Stimulated activated naive CD8-positive, alpha-beta T cell treated with anti-CD3 and anti-CD28 coated beads, Interleukin-15, amount 100 ng/mL, for 72 hours (primary cell): Measurements from ENCODE around the gene DMXL1.
"Not testable (repeated sequence)": the region's sequence is repeated elsewhere in the genome, so short reads cannot be mapped to it uniquely, and the experiment has no call there.

Experiments
- ATAC-seq: fragments of 150-1000 bp; cut with Tn5 transposase; 2 replicates; pipeline ENCODE4 v1.10.0; 2021; ENCODE audit warnings: mild to moderate bottlenecking, moderate library complexity
- DNase-seq, 2 donors: peaks; one replicate each; pipeline ENCODE4 v3.0.0; 2021 to 2022
- H3K27ac Mint-ChIP-seq, 2 donors: one replicate each; pipeline ENCODE4 v1.8.0; 2022; ENCODE audit warnings: mild to moderate bottlenecking in 2 of 2, mixed read lengths in 2 of 2, moderate library complexity in 2 of 2
- H3K27me3 Mint-ChIP-seq: one replicate; pipeline ENCODE4 v1.8.0; 2022; ENCODE audit warnings: mixed read lengths
- H3K4me1 Mint-ChIP-seq: one replicate; pipeline ENCODE4 v1.8.0; 2022; ENCODE audit warnings: mild to moderate bottlenecking, mixed read lengths
- H3K4me3 Mint-ChIP-seq, 2 donors: one replicate each; pipeline ENCODE4 v1.8.0; 2022; ENCODE audit warnings: mild to moderate bottlenecking in 2 of 2, mixed read lengths in 2 of 2, moderate library complexity in 1 of 2
- H3K9me3 Mint-ChIP-seq, 2 donors: one replicate each; pipeline ENCODE4 v1.8.0; 2022; ENCODE audit warnings: mixed read lengths in 2 of 2

DMXL1 gene

DNA sequence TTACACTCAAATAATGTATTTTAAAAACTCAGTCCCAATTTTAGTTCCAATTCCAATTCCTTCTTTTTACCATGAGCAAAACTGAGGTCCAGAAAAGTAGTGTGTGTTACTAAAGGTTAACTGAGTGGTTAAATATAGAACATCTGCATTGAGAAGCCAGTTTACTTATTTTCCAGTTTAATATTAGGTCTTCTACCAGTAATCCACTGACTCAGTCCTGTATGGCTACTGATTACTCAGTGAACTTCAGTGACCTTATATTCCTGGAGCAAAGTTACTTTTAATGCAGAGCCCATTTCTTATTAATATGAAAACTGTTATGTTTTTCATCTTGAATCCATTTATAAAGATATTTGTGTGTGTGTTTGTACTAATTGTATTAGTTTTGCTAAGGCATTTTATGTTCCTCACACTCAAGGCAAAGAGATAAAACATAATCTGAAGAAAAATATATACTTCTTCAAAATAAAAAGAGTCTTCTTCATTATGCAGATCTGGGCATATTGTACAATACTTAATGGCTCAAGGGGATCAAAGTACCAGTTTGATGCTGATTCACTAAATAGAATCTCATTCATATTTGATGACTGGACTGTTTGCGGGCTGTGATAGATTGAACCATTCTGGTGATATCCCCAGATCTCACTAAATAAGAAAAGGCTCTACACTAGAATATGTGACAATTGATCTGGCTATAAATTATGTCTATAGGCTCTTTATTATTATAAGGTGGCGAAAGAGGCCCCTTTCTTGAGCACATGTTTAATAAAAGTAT lies 60.8 kb downstream of the DMXL1 start:
- H3K4me3 Mint-ChIP-seq, result no peak overlapping the region
- no peak for ATAC-seq

DNA sequence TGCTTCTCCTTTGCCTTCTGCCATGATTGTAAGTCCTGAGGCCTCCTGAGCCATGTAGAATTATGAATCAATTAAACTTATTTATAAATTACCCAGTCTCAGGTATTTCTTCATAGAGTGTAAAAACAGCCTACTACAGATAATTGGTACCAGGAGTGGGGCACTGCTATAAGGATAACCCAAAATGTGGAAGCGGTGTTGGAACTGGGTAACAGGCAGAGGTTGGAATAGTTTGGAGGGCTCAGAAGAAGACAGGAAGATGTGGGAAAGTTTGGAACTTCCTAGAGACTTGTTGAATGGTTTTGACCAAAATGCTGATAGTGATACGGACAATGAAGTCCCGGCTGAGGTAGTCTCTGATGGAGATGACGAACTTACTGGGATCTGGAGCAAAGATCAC lies 64.9 kb downstream of the DMXL1 start:
- DNase-seq, H3K4me3 Mint-ChIP-seq, H3K27me3 Mint-ChIP-seq, ATAC-seq, H3K27ac Mint-ChIP-seq, H3K4me1 Mint-ChIP-seq: not testable (repeated sequence)
- H3K9me3 Mint-ChIP-seq, result peaks cover 34 to 53% of the 10 kb centered on the region in 2 donors

More for the DNA sequence above, 60.8 kb downstream of the DMXL1 start:
- no peak for DNase-seq
- no peaks in the 10 kb centered on the region for H3K27me3 Mint-ChIP-seq
- H3K27ac Mint-ChIP-seq, result no peak overlapping the region
- H3K4me1 Mint-ChIP-seq, result no peaks in the 10 kb centered on the region
- peaks cover 6 to 20% of the 10 kb centered on the region in 2 donors for H3K9me3 Mint-ChIP-seq

DNA sequence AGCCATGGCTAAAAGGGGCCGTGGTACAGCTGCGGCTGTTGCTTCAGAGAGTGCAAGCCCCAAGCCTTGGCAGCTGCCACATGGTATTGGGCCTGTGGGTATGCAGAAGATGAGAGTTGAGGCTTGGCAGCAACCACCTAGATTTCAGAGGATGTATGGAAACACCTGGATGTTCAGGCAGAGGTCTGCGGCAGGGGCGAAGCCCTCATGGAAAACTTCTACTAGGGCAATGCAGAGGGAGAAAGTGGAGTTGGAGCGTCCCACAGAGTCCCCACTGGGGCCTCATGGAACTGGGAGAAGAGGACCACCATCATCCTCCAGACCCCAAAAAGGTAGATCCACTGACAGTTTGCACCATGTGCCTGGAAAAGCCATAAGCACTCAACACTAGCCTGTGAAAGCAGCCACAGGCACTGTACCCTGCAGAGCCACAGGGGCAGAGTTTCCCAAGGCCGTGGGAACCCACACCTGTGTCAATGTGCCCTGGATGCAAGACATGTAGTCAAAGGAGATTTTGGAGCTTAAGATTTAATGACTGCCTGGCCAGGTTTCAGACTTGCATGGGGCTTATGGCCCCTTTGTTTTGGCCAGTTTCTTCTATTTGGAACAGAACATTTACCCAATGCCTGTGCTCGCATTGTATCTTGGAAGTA lies 65.9 kb downstream of the DMXL1 start:
- Mint-ChIP-seq H3K27me3 (no peaks in the 10 kb centered on the region), H3K9me3 (peaks cover 41 to 53% of the 10 kb centered on the region in 2 donors), H3K4me1 (no peaks in the 10 kb centered on the region), H3K4me3 (no peak overlapping the region), H3K27ac (no peak overlapping the region)
- ATAC-seq, result no peak
- DNase-seq, result no peak

DNA sequence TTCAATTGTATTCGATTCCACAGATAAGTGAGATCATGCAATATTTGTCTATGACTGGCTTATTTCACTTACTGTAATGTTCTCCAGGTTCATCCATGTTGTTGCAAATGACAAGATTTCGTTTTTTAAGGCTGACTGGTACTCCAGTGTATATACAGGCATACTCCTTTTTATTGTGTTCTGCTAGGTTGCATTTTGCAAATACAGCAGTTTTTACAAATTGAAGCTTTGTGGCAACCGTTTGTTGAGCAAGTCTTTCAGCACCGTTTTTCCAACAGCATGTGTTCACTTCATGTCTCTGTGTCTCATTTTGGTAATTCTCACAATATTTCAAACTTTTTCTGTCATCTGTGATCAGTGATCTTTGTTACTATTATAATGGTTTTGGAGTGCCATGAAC lies 82.7 kb downstream of the DMXL1 start:
- no peak for ATAC-seq
- Mint-ChIP-seq H3K9me3 (peaks cover 11% of the 10 kb centered on the region in 2 donors), H3K4me3 (no peak overlapping the region), H3K27ac (no peak overlapping the region), H3K27me3 (no peaks in the 10 kb centered on the region), H3K4me1 (no peaks in the 10 kb centered on the region)
- DNase-seq, result no peak

DNA sequence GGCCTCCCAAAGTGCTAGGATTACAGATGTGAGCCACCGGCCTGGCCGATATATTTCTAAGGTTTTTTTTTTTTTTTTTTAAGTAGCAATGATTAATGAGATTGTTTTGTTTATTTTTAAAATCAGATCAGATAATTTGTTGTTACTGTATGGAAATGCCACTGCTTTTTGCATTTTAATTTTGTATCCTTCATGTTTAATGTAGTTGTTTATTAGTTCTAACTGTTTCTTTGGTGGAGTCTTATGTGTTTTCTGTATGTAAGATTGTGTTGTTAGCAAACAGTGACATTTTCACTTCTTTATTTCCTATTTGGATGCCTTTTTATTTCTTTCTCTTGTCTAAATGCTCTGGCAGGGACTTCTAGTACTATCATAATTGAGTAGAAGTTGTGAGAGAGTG lies 87.3 kb downstream of the DMXL1 start:
- H3K9me3 Mint-ChIP-seq, result peaks cover 11 to 12% of the 10 kb centered on the region in 2 donors
- DNase-seq (no peak), ATAC-seq (no peak)
- no peaks in the 10 kb centered on the region for H3K27me3 Mint-ChIP-seq
- no peak overlapping the region for H3K27ac Mint-ChIP-seq
- H3K4me1 Mint-ChIP-seq, result no peaks in the 10 kb centered on the region
- H3K4me3 Mint-ChIP-seq, result no peak overlapping the region

DNA sequence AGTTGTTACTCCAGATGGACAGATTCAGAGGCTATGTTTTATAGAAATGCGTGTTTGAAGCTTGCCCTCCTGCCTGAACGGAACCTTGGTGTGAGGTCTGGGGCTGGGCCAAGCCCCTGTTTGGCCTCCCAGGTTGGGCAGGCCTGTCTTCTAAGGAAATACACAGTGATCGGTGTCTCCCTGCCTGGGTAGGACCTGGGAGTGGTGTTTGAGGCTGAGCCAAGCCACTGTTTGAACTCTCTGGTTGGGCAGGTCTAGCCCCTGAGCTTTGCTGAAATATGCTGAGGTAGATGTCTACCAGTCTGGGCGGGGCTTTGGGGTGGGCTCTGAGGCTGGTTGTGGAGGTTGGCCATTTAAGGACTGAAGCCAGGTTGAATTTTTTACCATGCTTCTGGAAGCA lies 90.5 kb downstream of the DMXL1 start:
- H3K4me1 Mint-ChIP-seq, result no peaks in the 10 kb centered on the region

DNA sequence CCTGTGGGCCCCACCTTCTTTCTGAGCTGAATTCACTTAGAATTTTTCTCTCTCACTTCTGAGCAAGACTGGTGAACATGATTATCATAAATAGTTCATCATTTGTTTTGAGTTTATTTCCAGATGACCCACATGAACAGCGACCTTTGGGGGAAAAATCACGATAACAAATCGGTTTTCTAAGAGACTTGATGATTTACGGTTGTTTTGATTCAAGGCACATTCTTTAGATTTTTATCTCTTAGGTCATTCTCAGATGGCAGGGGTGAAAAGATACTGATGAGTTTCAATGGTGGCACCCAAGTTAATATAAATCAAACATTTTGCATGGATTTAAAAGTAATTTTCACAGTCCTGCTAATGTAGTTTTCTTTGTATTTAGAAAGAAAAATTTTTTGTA lies 95.1 kb downstream of the DMXL1 start:
- DNase-seq (no peak), ATAC-seq (no peak)
- no peak overlapping the region for H3K27ac Mint-ChIP-seq
- H3K4me3 Mint-ChIP-seq, result no peak overlapping the region
- H3K9me3 Mint-ChIP-seq, result no peaks in the 10 kb centered on the region
- peaks cover 5% of the 10 kb centered on the region for H3K4me1 Mint-ChIP-seq
- no peaks in the 10 kb centered on the region for H3K27me3 Mint-ChIP-seq

More for the DNA sequence above, 90.5 kb downstream of the DMXL1 start:
- Mint-ChIP-seq H3K9me3 (peaks cover 11 to 12% of the 10 kb centered on the region in 2 donors), H3K27me3 (no peaks in the 10 kb centered on the region), H3K4me3 (no peak overlapping the region), H3K27ac (peak overlapping the region in 1 of 2 donors; percentile 83)
- DNase-seq (no peak), ATAC-seq (no peak)

DNA sequence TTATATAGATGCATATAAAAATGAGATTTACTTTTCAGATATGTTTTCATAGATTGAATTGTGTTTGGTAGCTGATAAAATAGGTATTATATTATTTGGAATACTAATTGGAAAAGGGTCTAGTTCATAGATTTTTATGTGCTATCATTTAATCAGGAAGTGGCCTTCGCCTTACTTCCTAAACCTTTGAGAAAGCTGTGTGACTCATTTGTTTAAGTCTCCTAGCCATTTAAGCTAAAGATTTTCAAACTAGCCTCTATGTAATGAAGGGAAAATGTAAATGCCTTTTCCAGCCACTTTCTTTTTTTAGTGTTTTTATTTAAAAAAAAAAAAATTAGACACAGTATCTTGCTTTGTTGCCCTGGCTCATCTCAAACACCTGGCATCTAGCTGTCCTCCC lies 97.5 kb downstream of the DMXL1 start:
- no peak overlapping the region for H3K27ac Mint-ChIP-seq

DNA sequence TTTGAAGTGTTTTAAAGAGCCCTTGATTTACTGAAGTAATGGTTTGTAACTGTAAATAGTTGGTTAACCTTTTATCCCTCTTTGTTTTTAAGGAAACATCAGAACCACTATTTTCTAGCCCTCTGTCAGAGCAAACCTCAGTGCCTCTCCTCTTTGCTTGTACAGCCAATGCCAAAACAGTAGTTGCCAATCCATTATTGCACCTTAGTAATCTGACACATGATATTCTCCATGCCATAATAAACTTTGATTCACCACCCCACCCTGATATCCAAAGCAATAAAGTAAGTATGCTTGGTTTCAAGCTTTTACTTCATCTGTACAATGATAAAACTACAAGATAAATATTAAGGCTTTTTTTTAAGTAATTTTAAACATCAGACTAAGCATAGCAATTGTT lies 100.8 kb downstream of the DMXL1 start:
- DNase-seq, result no peak
- ATAC-seq, result no peak
- H3K27ac Mint-ChIP-seq, result no peak overlapping the region

More for the DNA sequence above, 97.5 kb downstream of the DMXL1 start:
- Mint-ChIP-seq H3K27me3 (no peaks in the 10 kb centered on the region), H3K4me1 (peaks cover 5% of the 10 kb centered on the region), H3K9me3 (no peaks in the 10 kb centered on the region), H3K4me3 (no peak overlapping the region)
- DNase-seq, result no peak
- no peak for ATAC-seq

DNA sequence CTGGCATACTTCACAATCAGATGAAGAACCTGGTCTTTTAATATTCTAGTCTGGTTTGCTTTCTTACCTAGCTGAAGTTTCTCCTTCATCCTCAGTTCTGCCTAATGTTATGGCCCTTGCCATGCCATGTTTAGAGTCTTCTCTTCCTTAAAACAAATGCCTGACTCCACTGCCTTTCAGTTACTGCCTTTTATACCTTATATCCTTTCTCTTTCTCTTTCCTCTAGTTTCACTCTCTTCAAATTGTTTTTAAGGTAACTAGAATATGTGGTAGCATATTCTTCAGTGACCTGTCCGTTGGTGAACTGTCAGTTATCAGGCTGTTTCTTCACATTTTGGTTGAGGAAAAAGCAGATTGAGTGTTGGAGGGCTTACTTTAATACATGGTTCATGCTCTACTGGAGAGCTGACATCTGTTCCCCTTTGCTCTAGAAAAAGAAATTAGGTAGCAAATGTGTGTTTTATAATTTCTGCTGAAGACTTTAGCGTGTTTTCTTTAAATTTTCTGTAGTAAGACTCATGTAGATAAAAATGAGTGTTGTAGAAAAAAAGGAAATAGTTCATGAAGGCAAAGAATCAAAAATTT lies 103.8 kb downstream of the DMXL1 start:
- no peaks in the 10 kb centered on the region for H3K4me1 Mint-ChIP-seq
- no peaks in the 10 kb centered on the region for H3K9me3 Mint-ChIP-seq
- no peak overlapping the region for H3K27ac Mint-ChIP-seq
- DNase-seq, result no peak
- no peaks in the 10 kb centered on the region for H3K27me3 Mint-ChIP-seq
- H3K4me3 Mint-ChIP-seq, result no peak overlapping the region
- no peak for ATAC-seq

More for the DNA sequence above, 100.8 kb downstream of the DMXL1 start:
- Mint-ChIP-seq H3K4me1 (peaks cover 5% of the 10 kb centered on the region), H3K9me3 (no peaks in the 10 kb centered on the region), H3K27me3 (no peaks in the 10 kb centered on the region), H3K4me3 (no peak overlapping the region)

DNA sequence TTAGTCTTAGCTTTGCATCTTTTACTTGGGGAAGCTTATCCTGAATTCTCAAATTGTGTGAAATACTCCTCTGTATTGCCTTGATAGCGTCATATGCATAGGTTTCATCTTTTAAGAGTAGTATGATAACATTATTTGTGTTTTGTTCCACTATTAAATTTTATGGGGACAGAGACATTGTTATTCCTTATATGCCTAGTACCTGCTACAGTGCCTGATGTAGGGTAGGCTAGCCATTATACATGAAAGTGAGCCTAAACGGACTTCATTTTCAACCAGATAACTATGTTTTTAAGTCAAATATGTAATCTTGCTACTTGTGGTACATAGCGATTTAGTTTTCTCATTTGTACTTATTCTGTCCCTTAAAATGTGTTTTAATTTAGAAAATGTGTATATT lies 105.9 kb downstream of the DMXL1 start:
- H3K4me1 Mint-ChIP-seq, result no peaks in the 10 kb centered on the region
- no peaks in the 10 kb centered on the region for H3K9me3 Mint-ChIP-seq
- no peak overlapping the region for H3K4me3 Mint-ChIP-seq
- no peaks in the 10 kb centered on the region for H3K27me3 Mint-ChIP-seq
- ATAC-seq (no peak), DNase-seq (no peak)
- no peak overlapping the region for H3K27ac Mint-ChIP-seq

DNA sequence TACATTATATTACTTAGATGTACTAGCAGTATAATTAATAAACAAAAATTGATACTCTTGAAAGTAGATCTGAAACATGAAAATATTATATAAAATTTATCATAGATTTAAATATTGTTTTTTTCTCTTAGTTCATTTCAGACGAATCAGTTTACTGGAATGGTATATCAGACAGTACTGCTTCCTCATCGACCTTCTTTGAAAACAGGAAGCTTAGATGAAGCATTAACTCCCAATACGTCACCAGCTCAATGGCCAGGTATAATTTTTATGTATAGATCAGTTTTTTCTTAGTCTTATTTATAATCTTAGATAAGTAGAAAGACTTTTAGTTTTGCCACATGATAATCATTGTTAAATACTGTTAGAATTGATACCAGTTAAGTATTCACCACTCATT lies 106.3 kb downstream of the DMXL1 start:
- H3K27ac Mint-ChIP-seq, result no peak overlapping the region
- no peaks in the 10 kb centered on the region for H3K9me3 Mint-ChIP-seq
- no peaks in the 10 kb centered on the region for H3K27me3 Mint-ChIP-seq
- ATAC-seq (no peak), DNase-seq (no peak)
- H3K4me3 Mint-ChIP-seq, result no peak overlapping the region
- H3K4me1 Mint-ChIP-seq, result no peaks in the 10 kb centered on the region

DNA sequence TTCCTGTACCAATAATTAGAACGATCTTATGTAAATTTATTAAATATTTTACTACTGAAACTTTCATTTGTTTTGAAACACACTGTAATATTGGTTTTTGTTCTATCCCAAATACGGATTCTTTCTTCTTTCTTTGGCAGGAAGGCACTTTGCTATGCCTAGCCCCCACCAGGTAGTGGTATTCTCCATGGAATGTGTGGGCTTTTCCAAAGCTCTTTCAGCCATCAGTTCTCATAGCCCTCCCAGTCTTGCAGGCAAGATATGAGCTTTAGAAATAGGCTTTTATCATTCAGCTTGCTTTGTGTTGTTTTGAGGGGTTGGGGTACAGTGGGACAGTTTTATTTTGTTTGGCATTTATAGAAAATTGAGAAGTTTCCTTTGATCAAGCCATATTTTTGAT lies 107.5 kb downstream of the DMXL1 start:
- H3K27me3 Mint-ChIP-seq, result no peaks in the 10 kb centered on the region

DNA sequence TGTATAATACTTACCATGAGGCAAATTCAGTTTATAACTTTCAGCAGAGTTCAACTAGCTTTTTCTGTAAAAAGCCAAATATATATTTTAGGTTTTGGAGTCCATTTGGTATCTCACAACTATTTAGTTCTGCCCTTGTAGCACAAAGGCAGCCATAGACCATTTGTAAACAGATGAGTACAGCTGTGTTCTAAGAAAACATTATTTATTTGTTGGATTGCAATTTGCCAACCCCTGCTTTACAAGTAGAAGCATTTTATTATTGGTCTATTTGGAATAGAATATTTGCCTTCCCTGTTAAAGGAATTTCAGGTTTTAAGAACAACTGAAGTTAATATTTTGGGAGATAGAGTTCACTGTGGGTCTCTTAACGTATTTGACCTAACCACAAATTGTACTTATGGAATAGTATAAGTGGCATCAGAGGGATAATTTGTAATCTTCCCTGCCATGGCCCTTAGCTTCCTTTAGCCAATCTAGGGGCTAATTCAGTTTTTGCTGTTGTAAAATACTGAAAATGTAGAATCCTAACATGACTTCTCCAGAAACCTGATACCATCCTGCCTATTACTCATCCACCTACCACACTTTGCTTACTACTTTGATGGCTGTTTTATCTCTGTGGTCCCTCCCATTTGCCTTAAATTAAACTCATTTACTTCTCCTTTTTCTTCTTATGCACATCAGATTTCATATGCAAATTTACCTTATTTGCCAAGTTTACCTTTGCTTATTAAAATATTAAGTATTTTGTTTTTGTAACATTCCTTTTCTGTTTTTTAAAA lies 109.2 kb downstream of the DMXL1 start:
- DNase-seq, result no peak
- no peaks in the 10 kb centered on the region for H3K4me1 Mint-ChIP-seq
- H3K27ac Mint-ChIP-seq, result no peak overlapping the region
- no peaks in the 10 kb centered on the region for H3K27me3 Mint-ChIP-seq
- H3K9me3 Mint-ChIP-seq, result no peaks in the 10 kb centered on the region
- no peak overlapping the region for H3K4me3 Mint-ChIP-seq
- no peak for ATAC-seq

More for the DNA sequence above, 107.5 kb downstream of the DMXL1 start:
- no peak overlapping the region for H3K4me3 Mint-ChIP-seq
- ATAC-seq (no peak), DNase-seq (no peak)
- H3K4me1 Mint-ChIP-seq, result no peaks in the 10 kb centered on the region
- no peaks in the 10 kb centered on the region for H3K9me3 Mint-ChIP-seq
- H3K27ac Mint-ChIP-seq, result no peak overlapping the region

DNA sequence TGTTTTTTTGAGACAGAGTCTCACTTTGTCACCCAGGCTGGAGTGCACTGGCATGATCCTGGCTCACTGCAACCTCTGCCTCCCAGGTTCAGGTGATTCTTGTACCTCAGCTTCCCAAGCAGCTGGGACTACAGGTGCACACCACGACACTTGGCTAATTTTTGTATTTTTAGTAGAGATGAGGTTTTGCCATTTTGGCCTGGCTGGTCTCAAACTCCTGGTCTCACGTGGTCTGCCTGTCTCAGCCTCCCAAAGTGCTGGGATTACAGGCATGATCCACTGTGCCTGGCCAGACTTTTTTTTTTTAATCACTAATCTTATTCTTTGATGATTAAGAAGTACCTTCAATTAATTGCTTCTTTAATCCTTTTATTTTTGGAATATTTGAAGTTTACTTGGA lies 114.6 kb downstream of the DMXL1 start:
- H3K9me3 Mint-ChIP-seq, H3K27me3 Mint-ChIP-seq, H3K4me3 Mint-ChIP-seq, H3K27ac Mint-ChIP-seq, ATAC-seq, H3K4me1 Mint-ChIP-seq, DNase-seq: not testable (repeated sequence)
